ENCODE data around the gene ANGPTL7.

GRCh38 chr1:11158291-11158690, 30.9 kb upstream of the ANGPTL7 start:
- TF ChIP-seq CTCF (IDR thresholded peaks at IDR 0.05) (no peak), POLR2AphosphoS5 (IDR thresholded peaks at IDR 0.05) (no peak), EP300 (IDR thresholded peaks at IDR 0.05) (no peak), POLR2A (IDR thresholded peaks at IDR 0.05) (no peak)

All from sigmoid colon (tissue), 4 donors.